ENCODE measurements around the gene MTMR2.
"Not testable (repeated sequence)": the region's sequence is repeated elsewhere in the genome, so short reads cannot be mapped to it uniquely, and the experiment has no call there.

The MTMR2 gene

GRCh38 chr11:95884376-95884775, 39.5 kb downstream of the MTMR2 start:
- DNase-seq (ENCODE audit: low read depth), result no peak

- DNase-seq (ENCODE audit: low read depth), result no peak
Observed at GRCh38 chr11:95883381-95883780, 40.5 kb downstream of the MTMR2 start.

GRCh38 chr11:95877291-95877690, 46.6 kb downstream of the MTMR2 start:
- no peak for DNase-seq (ENCODE audit: low read depth)

GRCh38 chr11:95870877-95871276, 53.0 kb downstream of the MTMR2 start:
- not testable (repeated sequence) for DNase-seq (ENCODE audit: low read depth)

- no peak for DNase-seq (ENCODE audit: low read depth)
Observed at GRCh38 chr11:95867105-95867504, 56.8 kb downstream of the MTMR2 start.

GRCh38 chr11:95863486-95864140, 60.3 kb downstream of the MTMR2 start:
- DNase-seq (ENCODE audit: low read depth), result no peak

GRCh38 chr11:95860024-95860423, 63.9 kb downstream of the MTMR2 start:
- not testable (repeated sequence) for DNase-seq (ENCODE audit: low read depth)

- not testable (repeated sequence) for DNase-seq (ENCODE audit: low read depth)
Observed at GRCh38 chr11:95854362-95854761, 69.5 kb downstream of the MTMR2 start.

GRCh38 chr11:95853862-95854261, 70.0 kb downstream of the MTMR2 start:
- DNase-seq (ENCODE audit: low read depth), result no peak

- DNase-seq (ENCODE audit: low read depth), result no peak
Observed at GRCh38 chr11:95853138-95853537, 70.8 kb downstream of the MTMR2 start.

GRCh38 chr11:95850137-95850536, 73.8 kb downstream of the MTMR2 start:
- no peak for DNase-seq (ENCODE audit: low read depth)

GRCh38 chr11:95849087-95849825, 74.7 kb downstream of the MTMR2 start:
- no peak for DNase-seq (ENCODE audit: low read depth)

- no peak for DNase-seq (ENCODE audit: low read depth)
Observed at GRCh38 chr11:95845167-95845566, 78.7 kb downstream of the MTMR2 start.

GRCh38 chr11:95835768-95836488, 88.0 kb downstream of the MTMR2 start:
- DNase-seq (ENCODE audit: low read depth), result peak; percentile 16

- DNase-seq (ENCODE audit: low read depth), result no peak
Observed at GRCh38 chr11:95835351-95835750, 88.6 kb downstream of the MTMR2 start.

GRCh38 chr11:95833378-95833777, 90.5 kb downstream of the MTMR2 start:
- no peak for DNase-seq (ENCODE audit: low read depth)

- no peak for DNase-seq (ENCODE audit: low read depth)
Observed at GRCh38 chr11:95832763-95833162, 91.1 kb downstream of the MTMR2 start.

- no peak for DNase-seq (ENCODE audit: low read depth)
Observed at GRCh38 chr11:95831198-95831883, 92.6 kb downstream of the MTMR2 start.

- no peak for DNase-seq (ENCODE audit: low read depth)
Observed at GRCh38 chr11:95829580-95830259, 94.2 kb downstream of the MTMR2 start.

GRCh38 chr11:95827696-95828095, 96.2 kb downstream of the MTMR2 start:
- DNase-seq (ENCODE audit: low read depth), result no peak

- no peak for DNase-seq (ENCODE audit: low read depth)
Observed at GRCh38 chr11:95821640-95822039, 102.3 kb downstream of the MTMR2 start.

GRCh38 chr11:95816037-95816436, 107.9 kb downstream of the MTMR2 start:
- no peak for DNase-seq (ENCODE audit: low read depth)
